Liver (tissue), 9 donors: Measurements from ENCODE around the gene DYSF. TPM values are rescaled to one million over a fixed set of nuclear protein-coding genes. Genes with fewer than 3 reads are reported as not detected.

Experiments used
- DNase-seq: peaks from one replicate; pipeline ENCODE4 v3.0.0-alpha.2; 2017; ENCODE audit warnings: low spot score
- H3K27ac ChIP-seq, 2 donors: one replicate each; pipeline ENCODE4 v1.7.0; 2013; ENCODE audit warnings: inconsistent platforms in 2 of 2, low read length in 2 of 2, control low read depth in 1 of 2, low read depth in 1 of 2, mild to moderate bottlenecking in 1 of 2
- H3K27me3 ChIP-seq, 4 donors: one replicate each; pipeline versions ENCODE4 v1.6.1 to v1.7.0; 2013; ENCODE audit warnings: low read length in 3 of 4, inconsistent platforms in 1 of 4, mild to moderate bottlenecking in 1 of 4, moderate library complexity in 1 of 4; ENCODE audit not compliant: control insufficient read depth in 4 of 4, insufficient read depth in 4 of 4
- H3K36me3 ChIP-seq, 4 donors: one replicate each; pipeline versions ENCODE4 v1.6.1 to v1.7.0; 2013; ENCODE audit warnings: low read length in 3 of 4, mild to moderate bottlenecking in 3 of 4, low read depth in 1 of 4, moderate library complexity in 1 of 4; ENCODE audit not compliant: control insufficient read depth in 4 of 4, insufficient read depth in 3 of 4
- H3K4me1 ChIP-seq, 4 donors: one replicate each; pipeline versions ENCODE4 v1.6.1 to v1.7.0; 2013; ENCODE audit warnings: low read length in 3 of 4, mild to moderate bottlenecking in 3 of 4, moderate library complexity in 1 of 4; ENCODE audit not compliant: control insufficient read depth in 4 of 4, insufficient read depth in 4 of 4
- H3K4me3 ChIP-seq, 3 donors: one replicate each; pipeline versions ENCODE4 v1.6.1 to v1.7.0; 2013; ENCODE audit warnings: low read length in 3 of 3, control low read depth in 1 of 3, low read depth in 1 of 3, mild to moderate bottlenecking in 1 of 3
- H3K9ac ChIP-seq, 2 donors: one replicate each; pipeline ENCODE4 v1.7.0; 2013; ENCODE audit warnings: low read length in 2 of 2, mild to moderate bottlenecking in 2 of 2, moderate library complexity in 2 of 2, control low read depth in 1 of 2, low read depth in 1 of 2
- H3K9me3 ChIP-seq, 4 donors: one replicate each; pipeline versions ENCODE4 v1.6.1 to v1.7.0; 2013; ENCODE audit warnings: low read length in 3 of 4; ENCODE audit not compliant: control insufficient read depth in 4 of 4
- EGR1 ChIP-seq, 2 donors: IDR thresholded peaks; 2 replicates each; pipeline ENCODE4 v1.6.1; 2016 to 2018; ENCODE audit warnings: antibody characterized with exemption in 2 of 2, low read depth in 2 of 2
- FOXA2 ChIP-seq: IDR thresholded peaks from 2 replicates; pipeline ENCODE4 v1.6.1; 2016; ENCODE audit warnings: antibody characterized with exemption
- HNF4A ChIP-seq, 2 donors: conservative IDR thresholded peaks; 2 replicates each; pipeline ENCODE4 v1.6.1; 2016; ENCODE audit warnings: antibody characterized with exemption in 2 of 2, mild to moderate bottlenecking in 2 of 2
- HNF4G ChIP-seq: IDR thresholded peaks from 2 replicates; pipeline ENCODE4 v1.6.1; 2016; ENCODE audit warnings: antibody characterized with exemption
- JUND ChIP-seq, 2 donors: IDR thresholded peaks; 2 replicates each; pipeline ENCODE4 v1.6.1; 2016; ENCODE audit warnings: antibody characterized with exemption in 2 of 2
- MAX ChIP-seq: IDR thresholded peaks from 2 replicates; pipeline ENCODE4 v1.6.1; 2016; ENCODE audit warnings: antibody characterized with exemption
- RAD21 ChIP-seq, 2 donors: IDR thresholded peaks; 2 replicates each; pipeline ENCODE4 v1.6.1; 2016; ENCODE audit warnings: antibody characterized with exemption in 2 of 2, mild to moderate bottlenecking in 2 of 2
- SP1 ChIP-seq: IDR thresholded peaks from 2 replicates; pipeline ENCODE4 v1.6.1; 2018; ENCODE audit warnings: antibody characterized with exemption, mild to moderate bottlenecking
- TAF1 ChIP-seq: conservative IDR thresholded peaks from 2 replicates; pipeline ENCODE4 v1.6.1; 2016; ENCODE audit warnings: antibody characterized with exemption, mild to moderate bottlenecking
- YY1 ChIP-seq: IDR thresholded peaks from 2 replicates; pipeline ENCODE4 v1.6.1; 2016; ENCODE audit warnings: antibody characterized with exemption, mild to moderate bottlenecking
- WGBS: extraction: QIAGEN DNeasy Blood & Tissue Kit; methylation state at CpG from one replicate; pipeline ENCODE4 v1.1.7; 2013; 5-methylcytosine and 5-hydroxymethylcytosine counted together
- polyA plus RNA-seq, 2 donors: library from polyadenylated mRNA; stranded (reverse) in 1 of 2; unstranded in 1 of 2; fragments of 200-250 nt in 1 of 2; fragments of >200 nt in 1 of 2; fragmentation: Nextera tagmentation in 1 of 2; extraction: Ambion mirVana in 1 of 2; gene quantifications; one replicate each; pipeline versions ENCODE4 v1.2.1 to v1.2.3, GENCODE V29; 2013 to 2015
- total RNA-seq, 2 donors: library from RNA; depleted of rRNA; stranded (reverse); fragments of >200 nt; gene quantifications; one replicate each; pipeline ENCODE4 v1.2.3, GENCODE V29; 2014
- TF ChIP-seq, protein P1 (sequence below): IDR thresholded peaks from 2 replicates; pipeline ENCODE4 v1.6.1; 2016; ENCODE audit warnings: antibody characterized with exemption
- TF ChIP-seq, protein P2 (sequence below): fragments of 150-350 bp; IDR thresholded peaks from 2 replicates; pipeline ENCODE4 v1.5.1; 2017; ENCODE audit warnings: improper control_type of control experiment, low read depth, low read length; ENCODE audit not compliant: missing input control
- TF ChIP-seq, protein P3 (sequence below): IDR thresholded peaks from 2 replicates; pipeline ENCODE4 v1.6.1; 2016; ENCODE audit warnings: antibody characterized with exemption, mild to moderate bottlenecking
- TF ChIP-seq, protein P4 (sequence below): IDR thresholded peaks from 2 replicates; pipeline ENCODE4 v1.6.1; 2016; ENCODE audit warnings: antibody characterized with exemption
- donor health status: healthy.
- donor health status: healthy.
- donor health status: healthy.
- donor health status: healthy.
- donor health status: healthy.

The DYSF gene
- total and polyA plus RNA-seq, 4 donors = 8.5 to 20.8 (median 13.6) TPM

DNA sequence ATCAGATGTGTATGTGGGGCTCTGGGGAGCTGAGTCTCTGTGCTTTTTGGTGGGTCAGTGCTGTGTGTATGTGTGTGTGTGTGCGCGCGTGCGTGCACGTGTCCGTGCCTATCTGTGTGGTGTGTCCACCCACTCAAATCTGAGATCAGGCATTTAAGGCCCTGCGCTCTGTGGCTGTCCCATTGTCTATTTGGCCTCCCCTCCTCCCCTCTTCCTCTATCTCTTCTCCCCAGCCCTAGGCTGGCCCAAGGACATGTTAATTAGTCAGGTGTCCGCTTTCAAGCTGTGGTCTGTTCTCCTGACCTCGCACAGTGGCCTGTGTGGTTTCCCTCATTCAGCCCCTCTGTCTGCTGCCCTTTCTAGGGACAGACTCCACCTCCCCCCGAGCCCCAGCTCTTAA is 136.4 kb downstream of the DYSF start (continued):
- TF ChIP-seq, protein P1, sequence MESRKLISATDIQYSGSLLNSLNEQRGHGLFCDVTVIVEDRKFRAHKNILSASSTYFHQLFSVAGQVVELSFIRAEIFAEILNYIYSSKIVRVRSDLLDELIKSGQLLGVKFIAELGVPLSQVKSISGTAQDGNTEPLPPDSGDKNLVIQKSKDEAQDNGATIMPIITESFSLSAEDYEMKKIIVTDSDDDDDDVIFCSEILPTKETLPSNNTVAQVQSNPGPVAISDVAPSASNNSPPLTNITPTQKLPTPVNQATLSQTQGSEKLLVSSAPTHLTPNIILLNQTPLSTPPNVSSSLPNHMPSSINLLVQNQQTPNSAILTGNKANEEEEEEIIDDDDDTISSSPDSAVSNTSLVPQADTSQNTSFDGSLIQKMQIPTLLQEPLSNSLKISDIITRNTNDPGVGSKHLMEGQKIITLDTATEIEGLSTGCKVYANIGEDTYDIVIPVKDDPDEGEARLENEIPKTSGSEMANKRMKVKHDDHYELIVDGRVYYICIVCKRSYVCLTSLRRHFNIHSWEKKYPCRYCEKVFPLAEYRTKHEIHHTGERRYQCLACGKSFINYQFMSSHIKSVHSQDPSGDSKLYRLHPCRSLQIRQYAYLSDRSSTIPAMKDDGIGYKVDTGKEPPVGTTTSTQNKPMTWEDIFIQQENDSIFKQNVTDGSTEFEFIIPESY = no peak
- TF ChIP-seq, protein P2, sequence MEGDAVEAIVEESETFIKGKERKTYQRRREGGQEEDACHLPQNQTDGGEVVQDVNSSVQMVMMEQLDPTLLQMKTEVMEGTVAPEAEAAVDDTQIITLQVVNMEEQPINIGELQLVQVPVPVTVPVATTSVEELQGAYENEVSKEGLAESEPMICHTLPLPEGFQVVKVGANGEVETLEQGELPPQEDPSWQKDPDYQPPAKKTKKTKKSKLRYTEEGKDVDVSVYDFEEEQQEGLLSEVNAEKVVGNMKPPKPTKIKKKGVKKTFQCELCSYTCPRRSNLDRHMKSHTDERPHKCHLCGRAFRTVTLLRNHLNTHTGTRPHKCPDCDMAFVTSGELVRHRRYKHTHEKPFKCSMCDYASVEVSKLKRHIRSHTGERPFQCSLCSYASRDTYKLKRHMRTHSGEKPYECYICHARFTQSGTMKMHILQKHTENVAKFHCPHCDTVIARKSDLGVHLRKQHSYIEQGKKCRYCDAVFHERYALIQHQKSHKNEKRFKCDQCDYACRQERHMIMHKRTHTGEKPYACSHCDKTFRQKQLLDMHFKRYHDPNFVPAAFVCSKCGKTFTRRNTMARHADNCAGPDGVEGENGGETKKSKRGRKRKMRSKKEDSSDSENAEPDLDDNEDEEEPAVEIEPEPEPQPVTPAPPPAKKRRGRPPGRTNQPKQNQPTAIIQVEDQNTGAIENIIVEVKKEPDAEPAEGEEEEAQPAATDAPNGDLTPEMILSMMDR = no peak
- TF ChIP-seq RAD21 (IDR thresholded peaks at IDR 0.05) = no peak

GRCh38 chr2:71591044-71591443 is 137.7 kb downstream of the DYSF start:
- Histone ChIP-seq H3K4me3 (no peak overlapping the region), H3K9ac (no peak overlapping the region), H3K36me3 (peaks cover 2 to 25% (median 11%) of the 10 kb centered on the region in 4 donors), H3K27me3 (no peaks in the 10 kb centered on the region), H3K9me3 (no peaks in the 10 kb centered on the region), H3K27ac (no peak overlapping the region), H3K4me1 (no peaks in the 10 kb centered on the region)
- TF ChIP-seq, protein P2 = no peak
- DNase-seq = no peak
- 82% methylated on average over 3 of the region's 3 CpGs for WGBS

GRCh38 chr2:71592181-71592711 is 138.9 kb downstream of the DYSF start:
- no peak for DNase-seq
- peaks cover 2 to 25% (median 11%) of the 10 kb centered on the region in 4 donors for H3K36me3 ChIP-seq
- no peak overlapping the region for H3K4me3 ChIP-seq
- H3K9me3 ChIP-seq = no peaks in the 10 kb centered on the region
- H3K27ac ChIP-seq = no peak overlapping the region
- H3K9ac ChIP-seq = no peak overlapping the region
- H3K27me3 ChIP-seq = no peaks in the 10 kb centered on the region
- 78% methylated on average over 12 of the region's 12 CpGs for WGBS
- H3K4me1 ChIP-seq = no peaks in the 10 kb centered on the region
- no peak for TF ChIP-seq JUND (IDR thresholded peaks at IDR 0.05)
- TF ChIP-seq HNF4A (conservative IDR thresholded peaks at IDR 0.05) = no peak
- TF ChIP-seq FOXA2 = no peak
- TF ChIP-seq YY1 = no peak
- TF ChIP-seq MAX = no peak
- TF ChIP-seq RAD21 (IDR thresholded peaks at IDR 0.05) = no peak
- TF ChIP-seq EGR1 (IDR thresholded peaks at IDR 0.05; ENCODE audit: low read depth in 2 of 2) = no peak
- TF ChIP-seq, protein P3, sequence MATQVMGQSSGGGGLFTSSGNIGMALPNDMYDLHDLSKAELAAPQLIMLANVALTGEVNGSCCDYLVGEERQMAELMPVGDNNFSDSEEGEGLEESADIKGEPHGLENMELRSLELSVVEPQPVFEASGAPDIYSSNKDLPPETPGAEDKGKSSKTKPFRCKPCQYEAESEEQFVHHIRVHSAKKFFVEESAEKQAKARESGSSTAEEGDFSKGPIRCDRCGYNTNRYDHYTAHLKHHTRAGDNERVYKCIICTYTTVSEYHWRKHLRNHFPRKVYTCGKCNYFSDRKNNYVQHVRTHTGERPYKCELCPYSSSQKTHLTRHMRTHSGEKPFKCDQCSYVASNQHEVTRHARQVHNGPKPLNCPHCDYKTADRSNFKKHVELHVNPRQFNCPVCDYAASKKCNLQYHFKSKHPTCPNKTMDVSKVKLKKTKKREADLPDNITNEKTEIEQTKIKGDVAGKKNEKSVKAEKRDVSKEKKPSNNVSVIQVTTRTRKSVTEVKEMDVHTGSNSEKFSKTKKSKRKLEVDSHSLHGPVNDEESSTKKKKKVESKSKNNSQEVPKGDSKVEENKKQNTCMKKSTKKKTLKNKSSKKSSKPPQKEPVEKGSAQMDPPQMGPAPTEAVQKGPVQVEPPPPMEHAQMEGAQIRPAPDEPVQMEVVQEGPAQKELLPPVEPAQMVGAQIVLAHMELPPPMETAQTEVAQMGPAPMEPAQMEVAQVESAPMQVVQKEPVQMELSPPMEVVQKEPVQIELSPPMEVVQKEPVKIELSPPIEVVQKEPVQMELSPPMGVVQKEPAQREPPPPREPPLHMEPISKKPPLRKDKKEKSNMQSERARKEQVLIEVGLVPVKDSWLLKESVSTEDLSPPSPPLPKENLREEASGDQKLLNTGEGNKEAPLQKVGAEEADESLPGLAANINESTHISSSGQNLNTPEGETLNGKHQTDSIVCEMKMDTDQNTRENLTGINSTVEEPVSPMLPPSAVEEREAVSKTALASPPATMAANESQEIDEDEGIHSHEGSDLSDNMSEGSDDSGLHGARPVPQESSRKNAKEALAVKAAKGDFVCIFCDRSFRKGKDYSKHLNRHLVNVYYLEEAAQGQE = no peak
- no peak for TF ChIP-seq TAF1
- TF ChIP-seq, protein P1 = no peak
- TF ChIP-seq SP1 = no peak
- TF ChIP-seq, protein P4, sequence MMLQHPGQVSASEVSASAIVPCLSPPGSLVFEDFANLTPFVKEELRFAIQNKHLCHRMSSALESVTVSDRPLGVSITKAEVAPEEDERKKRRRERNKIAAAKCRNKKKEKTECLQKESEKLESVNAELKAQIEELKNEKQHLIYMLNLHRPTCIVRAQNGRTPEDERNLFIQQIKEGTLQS = no peak
- no peak for TF ChIP-seq HNF4G
- TF ChIP-seq, protein P2 = no peak
